HG03097 (cell line): ENCODE results near the gene TEKT5.

Experiments used
- ATAC-seq: cut with Tn5 transposase; IDR thresholded peaks from one replicate; pipeline ENCODE4 v1.9.1; 2021; ENCODE audit not compliant: unreplicated experiment, low FRiP score

The TEKT5 gene

DNA sequence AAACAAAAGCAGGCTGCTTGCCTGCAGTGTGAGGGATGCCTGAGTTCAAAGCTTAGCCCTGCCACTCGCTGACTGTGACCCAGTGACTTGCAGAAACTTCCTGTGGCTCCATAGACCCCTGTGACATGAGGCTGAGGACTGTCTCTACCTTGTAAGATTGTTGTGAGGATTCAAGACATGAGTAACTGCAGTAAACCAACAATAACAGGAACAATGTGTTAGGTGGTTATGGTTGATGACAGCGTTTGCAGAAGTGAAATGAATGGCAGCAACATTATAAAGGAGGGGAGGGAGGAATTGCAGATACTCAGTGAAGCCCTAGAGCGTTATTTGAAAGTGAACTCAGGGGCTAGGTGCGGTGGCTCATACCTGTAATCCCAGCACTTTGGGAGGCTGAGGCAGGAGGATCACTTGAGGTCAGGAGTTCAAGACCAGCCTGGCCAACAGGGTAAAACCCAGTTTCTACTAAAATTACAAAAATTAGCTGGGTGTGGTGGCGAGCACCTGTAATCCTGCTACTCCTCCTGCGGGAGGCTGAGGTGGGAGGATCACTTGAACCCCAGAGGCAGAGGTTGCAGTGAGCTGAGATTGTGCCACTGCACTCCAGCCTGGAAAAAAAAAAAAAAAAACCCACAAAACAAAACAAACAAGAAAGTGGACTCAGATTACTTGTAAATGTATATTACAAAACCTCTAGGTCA, 80.8 kb downstream of the TEKT5 start:
- ATAC-seq, result no peak

- ATAC-seq, result no peak
Observed at GRCh38 chr16:10612649-10613179, 82.0 kb downstream of the TEKT5 start.

DNA sequence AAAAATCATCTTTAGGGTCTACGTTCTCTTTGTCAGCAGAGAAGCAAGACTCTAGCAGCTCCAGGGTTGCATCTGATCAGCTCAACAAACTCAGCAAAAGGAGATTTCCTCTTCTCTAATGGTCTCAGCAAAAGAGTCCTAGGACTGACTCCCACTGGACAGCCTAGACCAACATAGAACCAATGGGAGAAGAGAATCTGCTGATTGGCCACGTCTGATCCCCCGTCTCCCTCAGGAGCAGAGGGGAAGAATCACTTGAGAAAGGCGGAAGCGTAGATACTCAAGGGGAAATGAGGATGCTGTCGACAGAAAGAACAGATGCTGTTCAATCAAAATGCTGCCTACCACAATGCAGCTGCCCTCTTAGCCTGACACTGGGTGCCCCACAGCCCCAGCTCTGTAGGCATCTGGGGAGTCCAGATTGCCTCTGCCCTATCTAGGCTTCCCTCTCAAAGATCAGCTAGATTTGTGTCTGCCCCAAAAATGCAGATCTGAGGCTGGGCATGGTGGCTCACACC, 82.8 kb downstream of the TEKT5 start:
- ATAC-seq, result no peak

DNA sequence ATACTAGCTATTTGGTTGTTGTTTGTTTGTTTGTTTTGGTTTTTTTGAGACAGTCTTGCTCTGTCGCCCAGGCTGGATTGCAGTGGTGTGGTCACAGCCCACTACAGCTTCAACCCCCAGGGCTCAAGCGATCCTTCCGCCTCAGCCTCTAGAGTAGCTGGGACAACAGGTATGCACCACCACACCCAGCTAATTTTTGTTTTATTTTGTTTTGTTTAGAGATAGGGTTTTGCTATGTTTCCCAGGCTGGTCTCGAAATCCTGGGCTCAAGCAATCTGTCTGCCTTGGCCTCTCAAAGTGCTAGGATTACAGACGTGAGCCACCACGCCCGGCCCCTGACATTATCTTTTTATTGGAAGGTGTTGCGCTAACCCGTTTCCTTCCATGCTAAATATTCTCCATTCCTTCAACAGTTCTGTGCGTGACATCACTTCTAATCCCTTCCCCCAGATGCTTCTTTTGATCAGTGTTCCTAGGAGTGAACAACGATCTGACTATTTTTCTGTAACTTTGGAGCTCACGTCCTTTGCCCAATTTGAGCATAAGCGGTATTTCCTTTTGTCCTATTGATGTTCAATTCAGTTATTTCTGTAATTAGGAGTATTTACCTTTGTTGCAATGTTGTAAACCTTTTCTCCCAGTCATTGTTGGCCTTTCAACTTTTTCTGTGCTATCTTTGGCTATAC, 84.1 kb downstream of the TEKT5 start:
- ATAC-seq, result no peak

DNA sequence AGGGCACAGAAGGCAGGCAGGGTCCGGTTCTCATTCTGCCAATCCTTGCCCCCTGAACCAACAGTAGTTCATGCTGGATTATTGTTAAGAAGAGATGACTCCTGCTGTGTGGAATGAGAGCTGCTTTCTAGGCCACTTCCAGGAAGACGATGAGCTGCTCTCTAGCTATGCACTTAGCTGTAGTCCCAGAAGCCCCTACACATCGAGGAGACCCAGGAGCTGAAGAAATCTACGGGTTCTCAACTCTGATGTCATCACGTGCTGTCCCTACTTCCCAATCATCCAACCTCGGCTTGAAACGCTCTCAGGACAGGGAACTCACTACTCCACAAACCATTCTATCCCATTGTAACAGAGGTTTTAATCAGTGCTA, 85.3 kb downstream of the TEKT5 start:
- no peak for ATAC-seq

DNA sequence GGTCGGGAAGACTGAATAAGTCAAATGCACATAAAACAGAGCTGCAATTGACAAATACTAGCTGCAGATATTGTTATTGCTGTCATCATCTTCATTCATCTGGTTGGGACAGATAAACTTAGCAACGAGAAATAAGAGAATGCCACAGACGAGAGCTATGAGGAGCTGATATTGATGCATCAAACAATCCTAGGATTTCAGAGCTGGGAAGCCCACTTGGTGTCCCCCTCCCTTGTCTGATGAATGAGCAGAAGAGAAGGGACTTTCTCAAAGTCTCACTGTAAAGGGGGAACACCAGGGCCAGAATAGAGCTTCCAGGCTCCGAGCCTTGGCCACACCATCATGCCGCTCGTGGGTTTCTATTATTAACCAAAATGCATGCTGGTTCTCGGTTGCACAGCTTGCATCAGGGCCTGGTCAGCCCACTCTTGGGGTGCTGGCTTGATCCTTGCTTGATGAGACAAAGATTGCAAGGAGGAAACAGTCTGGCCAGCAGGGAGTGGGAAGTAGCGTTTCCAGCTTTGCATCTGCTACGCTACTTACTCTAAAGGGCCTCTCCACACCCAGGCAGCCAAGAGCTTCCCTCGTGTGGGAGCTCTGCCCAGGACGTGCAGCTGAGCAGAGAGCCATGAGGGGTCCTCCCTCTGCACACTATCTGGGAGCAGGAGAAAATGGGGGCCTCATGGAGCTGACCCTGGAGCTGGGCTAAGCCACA, 85.9 kb downstream of the TEKT5 start:
- no peak for ATAC-seq

DNA sequence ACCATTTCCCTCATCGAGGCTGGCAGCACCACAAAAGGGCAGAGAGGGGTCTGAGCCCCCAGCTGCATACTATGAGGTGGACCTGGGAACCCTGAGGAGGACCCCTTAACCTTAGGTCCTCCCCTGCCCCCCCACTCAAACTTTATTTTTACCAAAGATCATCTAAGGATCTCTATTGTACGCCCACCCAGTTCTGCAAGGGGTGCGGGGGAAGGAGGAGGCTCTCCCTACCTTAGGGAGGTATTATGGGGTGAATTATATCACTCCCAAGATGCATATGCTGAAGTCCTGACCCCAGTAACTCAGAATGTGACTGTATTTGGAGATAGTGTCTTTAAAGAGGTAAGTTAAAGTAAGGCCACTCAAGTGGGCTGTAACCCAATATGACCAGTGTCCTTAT, 87.6 kb downstream of the TEKT5 start:
- no peak for ATAC-seq

GRCh38 chr16:10606607-10607006, 88.1 kb downstream of the TEKT5 start:
- ATAC-seq, result no peak

GRCh38 chr16:10605636-10606035, 89.1 kb downstream of the TEKT5 start:
- ATAC-seq, result no peak

DNA sequence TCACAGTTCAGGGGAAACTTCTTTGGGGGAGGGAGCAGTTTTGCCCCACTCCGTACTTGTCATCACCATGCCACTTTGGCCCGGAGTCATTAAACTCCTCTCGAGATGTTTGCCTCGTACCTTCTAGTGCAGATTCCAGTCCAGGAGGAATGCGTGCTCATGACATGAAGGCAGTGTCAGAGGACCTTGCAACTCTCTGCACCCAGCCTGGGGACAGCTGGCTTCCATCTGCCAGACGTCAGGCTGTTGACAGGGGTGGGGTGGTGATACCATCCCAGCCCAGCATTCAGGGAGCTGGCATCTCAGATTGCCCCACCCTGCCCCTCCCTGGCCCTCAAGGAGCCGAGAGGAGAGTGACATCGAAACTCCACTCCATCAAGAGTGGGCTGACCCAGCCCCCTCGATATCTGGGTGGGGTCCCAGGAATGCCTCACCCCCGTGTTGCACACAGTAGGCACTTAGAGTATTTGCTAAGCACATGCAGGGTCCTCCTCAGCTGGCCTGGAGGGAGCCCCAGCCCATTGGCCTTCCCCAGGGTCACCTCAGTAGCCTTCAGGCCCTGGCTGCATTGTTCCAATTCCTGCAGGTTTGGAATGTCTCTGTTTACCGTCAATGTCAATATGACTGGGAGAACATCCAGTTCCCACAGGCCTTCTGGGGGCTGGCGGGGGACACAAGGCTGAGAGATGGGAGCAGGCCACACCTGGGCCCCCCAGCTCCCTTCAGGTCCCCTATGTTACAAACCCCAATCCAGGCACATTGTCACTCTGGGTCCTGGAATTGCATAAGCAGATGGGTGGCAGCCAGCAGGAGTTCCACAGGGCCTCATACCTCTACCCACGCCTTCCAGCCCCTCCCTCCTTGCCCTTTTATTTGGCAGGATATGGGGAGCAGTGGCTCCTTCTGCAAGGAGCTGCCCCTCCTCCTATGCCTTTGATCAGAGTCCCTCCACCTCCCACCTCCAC, 93.0 kb downstream of the TEKT5 start:
- ATAC-seq, result no peak

GRCh38 chr16:10600782-10601443, 93.8 kb downstream of the TEKT5 start:
- no peak for ATAC-seq

DNA sequence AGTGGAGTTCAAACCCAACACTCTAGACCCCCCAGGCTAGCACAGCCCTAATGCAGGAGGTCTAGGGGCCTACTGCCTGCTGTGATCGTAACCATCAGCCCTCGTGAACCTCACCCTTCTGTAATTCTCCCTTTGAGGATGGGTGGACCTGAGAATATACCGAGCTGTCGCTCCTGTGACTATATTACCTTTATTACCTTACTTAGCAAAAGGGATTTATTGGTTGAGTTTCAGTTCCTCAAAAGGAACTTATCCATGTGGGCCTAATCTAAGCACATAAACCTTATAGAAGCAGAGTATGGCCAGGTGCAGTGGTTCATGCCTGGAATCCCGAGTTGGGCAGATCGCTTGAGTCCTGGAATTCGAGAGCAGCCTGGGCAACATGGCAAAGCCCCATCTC, 95.1 kb downstream of the TEKT5 start:
- ATAC-seq, result no peak

DNA sequence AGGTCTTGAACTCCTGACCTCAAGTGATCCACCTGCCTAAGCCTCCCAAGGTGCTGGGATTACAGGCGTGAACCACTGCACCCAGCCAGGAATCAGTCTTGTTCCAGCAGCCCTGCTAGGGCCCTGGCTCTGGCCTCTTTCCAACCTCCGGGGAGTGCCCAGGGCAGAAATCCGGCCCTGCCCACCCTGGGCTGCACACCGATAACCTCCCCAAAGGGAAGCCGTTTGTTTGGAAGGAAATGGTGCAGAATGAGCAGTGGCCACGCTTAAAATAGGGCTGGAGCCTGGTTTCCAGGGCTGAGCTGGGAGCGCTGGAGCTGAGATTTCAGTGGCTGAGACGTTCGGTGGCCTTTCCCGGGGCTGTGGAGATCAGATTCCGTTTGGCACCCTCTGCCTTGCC, 96.6 kb downstream of the TEKT5 start:
- ATAC-seq, result no peak

DNA sequence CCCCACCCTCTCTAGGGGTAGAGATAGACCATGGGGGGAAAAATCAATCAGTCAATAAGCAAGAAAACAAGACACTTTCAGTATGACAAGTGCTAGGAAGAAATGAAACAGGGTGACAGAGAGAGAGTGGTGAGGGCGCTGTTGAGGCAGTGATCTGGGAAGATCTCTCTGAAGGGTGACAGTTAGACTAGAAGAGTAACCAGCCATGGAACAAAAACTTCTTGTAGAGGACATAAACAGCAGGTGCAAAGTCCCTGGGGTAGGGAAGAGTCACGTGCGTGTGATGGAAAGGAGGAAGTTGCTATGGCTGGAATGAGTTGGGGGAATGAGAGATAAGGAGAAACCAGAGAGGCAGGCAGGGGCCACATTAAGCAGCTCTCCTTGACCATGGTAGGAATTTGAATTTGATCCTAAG, 97.5 kb downstream of the TEKT5 start:
- no peak for ATAC-seq

DNA sequence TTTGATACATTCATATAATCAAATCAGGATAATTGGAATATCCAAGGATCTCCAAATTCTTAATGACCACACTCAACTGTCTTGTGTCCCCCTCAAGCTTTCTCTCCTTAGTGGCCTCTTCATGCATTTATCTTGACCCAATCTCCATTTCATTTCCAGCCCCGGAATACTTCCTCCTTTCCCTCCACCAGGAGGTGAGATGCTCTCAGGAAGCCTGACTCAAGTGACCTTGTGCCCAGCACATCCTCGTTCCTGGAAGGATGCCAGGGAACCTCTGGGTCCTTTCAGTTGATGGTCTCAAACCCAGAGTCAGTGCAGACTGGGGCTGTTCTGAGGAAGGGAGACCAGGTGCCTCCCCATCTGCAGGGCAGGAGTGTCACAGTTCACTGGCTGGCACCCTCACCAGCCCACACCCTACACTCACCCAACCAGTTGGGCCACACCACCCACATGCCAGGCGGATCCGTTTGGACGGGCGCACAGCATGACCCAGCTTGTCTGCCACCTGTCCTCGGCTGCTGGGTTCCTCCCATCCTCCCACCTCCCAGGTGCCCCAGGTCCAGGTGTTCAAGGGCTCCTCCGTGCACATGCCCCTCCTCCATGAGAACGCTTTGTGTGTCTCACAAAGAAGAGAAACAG, 100.3 kb downstream of the TEKT5 start:
- no peak for ATAC-seq

DNA sequence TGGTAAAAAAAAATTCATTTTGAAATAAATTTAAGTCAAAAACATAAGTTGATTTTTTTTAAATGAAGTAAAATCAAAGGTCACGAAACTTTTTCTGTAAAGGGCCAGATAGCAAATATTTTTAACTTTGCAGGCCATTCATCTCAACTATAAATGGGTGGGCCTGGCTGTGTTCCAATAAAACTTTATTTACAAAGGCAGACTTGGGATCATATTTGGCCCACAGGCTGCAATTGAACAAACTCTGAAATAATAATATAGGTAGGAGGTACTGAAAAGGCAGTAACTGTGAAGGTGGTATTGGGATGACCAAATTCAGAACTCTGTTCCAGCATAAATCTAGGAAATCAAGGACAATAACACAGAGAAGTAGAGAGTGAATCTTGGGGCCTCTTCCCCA, 102.1 kb downstream of the TEKT5 start:
- no peak for ATAC-seq

GRCh38 chr16:10590342-10590741, 104.4 kb downstream of the TEKT5 start:
- ATAC-seq, result no peak

DNA sequence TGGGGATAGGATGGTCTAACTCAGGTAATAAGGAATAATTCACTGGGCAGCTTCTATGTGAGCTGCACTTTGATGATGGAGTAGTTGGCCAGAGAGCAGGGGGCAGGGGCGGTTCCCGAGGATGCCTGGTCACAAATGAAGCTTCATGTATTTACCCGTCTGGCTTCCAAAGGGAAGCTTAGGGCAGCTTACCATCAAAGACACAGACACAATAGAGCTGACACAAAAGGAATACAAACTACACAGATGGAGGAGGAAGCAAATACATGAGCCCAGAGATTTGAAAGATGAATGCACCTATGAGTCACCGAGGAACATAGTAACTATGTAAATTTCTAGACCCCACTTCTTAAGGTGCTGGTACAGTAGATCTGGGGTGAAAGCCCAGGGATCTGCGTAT, 105.6 kb downstream of the TEKT5 start:
- no peak for ATAC-seq

DNA sequence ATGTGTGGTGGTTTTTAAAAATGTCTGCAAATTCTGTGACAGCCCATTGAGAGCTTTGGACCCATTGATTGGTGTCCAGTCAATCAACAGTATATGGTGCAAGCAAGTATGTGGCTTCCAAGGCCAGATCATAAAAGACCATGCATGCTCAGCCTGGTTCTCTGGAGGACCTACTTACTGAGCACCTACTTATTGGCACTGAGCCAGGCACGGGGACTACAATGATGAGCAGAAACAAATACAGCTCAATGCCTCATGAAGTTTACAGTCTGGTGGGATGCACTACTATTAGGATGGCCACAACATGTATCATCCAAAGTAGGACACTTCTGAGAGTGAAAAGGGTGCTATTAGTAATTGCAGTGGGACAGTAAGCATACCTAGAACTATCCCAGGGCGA, 107.1 kb downstream of the TEKT5 start:
- no peak for ATAC-seq
